CD4-positive, CD25-positive, alpha-beta regulatory T cell (primary cell): ENCODE results near the gene C2CD4B. TPM values are rescaled to one million over a fixed set of nuclear protein-coding genes. Genes with fewer than 3 reads are reported as not detected.

Experiments used
- ATAC-seq, 2 donors: fragments of 150-1000 bp; cut with Tn5 transposase; one replicate each; pipeline ENCODE4 v1.10.0; 2021; ENCODE audit warnings: low read depth in 2 of 2, moderate number of reproducible peaks in 2 of 2, moderate library complexity in 1 of 2
- DNase-seq, 3 donors: peaks; one replicate each; pipeline versions ENCODE4 v3.0.0 to v3.0.0-alpha.2; 2012 to 2022; ENCODE audit warnings: mixed read lengths in 1 of 3
- H3K27ac ChIP-seq: one replicate; pipeline ENCODE4 v1.7.0; 2013; ENCODE audit warnings: mild to moderate bottlenecking, low read length; ENCODE audit not compliant: insufficient read depth, poor library complexity, severe bottlenecking
- H3K27me3 ChIP-seq: one replicate; pipeline ENCODE4 v1.7.0; 2013; ENCODE audit warnings: low read length; ENCODE audit not compliant: control insufficient read depth, insufficient read depth
- H3K36me3 ChIP-seq: one replicate; pipeline ENCODE4 v1.7.0; 2013; ENCODE audit warnings: mild to moderate bottlenecking, low read length, moderate library complexity; ENCODE audit not compliant: control insufficient read depth, insufficient read depth
- H3K4me1 ChIP-seq: 2 replicates; pipeline ENCODE4 v1.7.0; 2013; ENCODE audit warnings: mild to moderate bottlenecking, low read length; ENCODE audit not compliant: insufficient read depth, control insufficient read depth, poor library complexity, severe bottlenecking
- H3K4me3 ChIP-seq: one replicate; pipeline ENCODE4 v1.7.0; 2013; ENCODE audit warnings: low read depth, mild to moderate bottlenecking, low read length, moderate library complexity
- H3K9me3 ChIP-seq, 2 experiments: 1 replicate in 1 of 2; 2 replicates in 1 of 2; pipeline ENCODE4 v1.7.0; 2013; ENCODE audit warnings: low read length in 2 of 2, mild to moderate bottlenecking in 1 of 2, moderate library complexity in 1 of 2; ENCODE audit not compliant: control insufficient read depth in 2 of 2
- H3K27ac Mint-ChIP-seq, 3 donors: one replicate each; pipeline ENCODE4 v1.8.0; 2020 to 2022; ENCODE audit warnings: mild to moderate bottlenecking in 3 of 3, mixed read lengths in 3 of 3, moderate library complexity in 2 of 3
- H3K27me3 Mint-ChIP-seq: one replicate; pipeline ENCODE4 v1.8.0; 2022; ENCODE audit warnings: mild to moderate bottlenecking, mixed read lengths
- H3K36me3 Mint-ChIP-seq: one replicate; pipeline ENCODE4 v1.8.0; 2020; ENCODE audit warnings: mixed read lengths
- H3K4me1 Mint-ChIP-seq, 4 donors: one replicate each; pipeline ENCODE4 v1.8.0; 2020 to 2022; ENCODE audit warnings: mixed read lengths in 4 of 4, mild to moderate bottlenecking in 1 of 4
- H3K4me3 Mint-ChIP-seq, 4 donors: one replicate each; pipeline ENCODE4 v1.8.0; 2020 to 2022; ENCODE audit warnings: mild to moderate bottlenecking in 4 of 4, mixed read lengths in 4 of 4, moderate library complexity in 3 of 4
- H3K9me3 Mint-ChIP-seq, 7 donors: one replicate each; pipeline ENCODE4 v1.8.0; 2020 to 2022; ENCODE audit warnings: mixed read lengths in 7 of 7, mild to moderate bottlenecking in 3 of 7, moderate library complexity in 2 of 7
- polyA plus RNA-seq, 4 donors: library from polyadenylated mRNA; unstranded; fragments of 300-500 nt; fragmentation: Illumina TruSeq; gene quantifications; one replicate each; pipeline ENCODE4 v1.2.3, GENCODE V29; 2021
- total RNA-seq: library from RNA; stranded (reverse); gene quantifications from one replicate; pipeline ENCODE4 v1.2.3, GENCODE V29; 2022

Gene C2CD4B
- total and polyA plus RNA-seq, 5 donors from 2014 or later: 0.74 to 0.92 TPM; not detected in 3

DNA sequence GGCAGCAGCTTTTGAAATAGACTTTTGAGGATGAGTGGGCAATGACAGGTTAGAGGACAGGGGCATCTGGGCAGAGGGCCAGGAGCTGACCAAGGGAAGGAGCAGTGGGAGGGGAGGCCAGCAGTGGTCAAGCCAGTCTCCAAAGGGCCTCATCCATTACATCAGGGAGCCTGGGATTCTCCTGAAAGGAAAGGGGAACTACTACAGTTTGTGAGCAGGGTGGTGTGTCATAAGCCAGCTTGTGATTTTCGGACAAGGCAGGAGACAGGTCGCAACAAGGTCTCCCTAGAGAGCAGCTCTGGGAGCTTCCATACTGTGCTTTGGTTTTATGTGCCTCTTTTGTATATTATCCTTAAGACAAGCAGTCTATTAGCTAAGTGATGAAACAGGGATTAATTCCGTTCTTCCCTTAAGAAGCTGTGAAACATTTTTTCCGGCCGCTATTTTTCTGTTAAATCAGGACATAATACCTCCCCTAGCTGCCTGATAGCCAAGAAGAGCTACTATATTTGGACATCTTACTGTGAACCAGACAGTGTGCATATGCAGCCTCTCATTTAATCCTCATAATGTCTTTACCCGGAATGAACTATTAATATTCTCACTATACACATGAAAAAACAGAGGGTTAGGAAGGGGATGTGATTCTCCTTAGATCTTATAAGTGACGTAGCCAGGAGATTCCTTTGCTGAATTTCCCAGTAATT lies 46.4 kb downstream of the C2CD4B start:
- peak overlapping the region; percentile 54 for H3K4me3 ChIP-seq
- H3K4me1 ChIP-seq: peaks cover 11% of the 10 kb centered on the region
- H3K4me1 Mint-ChIP-seq: peaks cover 0 to 43% (median 20%) of the 10 kb centered on the region in 4 donors
- ATAC-seq (no peak), DNase-seq (no peak)
- H3K9me3 Mint-ChIP-seq: no peaks in the 10 kb centered on the region
- H3K27ac Mint-ChIP-seq: peak overlapping the region in 2 of 3 donors; percentile 61 to 79
- no peaks in the 10 kb centered on the region for H3K9me3 ChIP-seq
- H3K27me3 ChIP-seq: no peaks in the 10 kb centered on the region
- no peaks in the 10 kb centered on the region for H3K36me3 ChIP-seq
- H3K27me3 Mint-ChIP-seq: no peaks in the 10 kb centered on the region
- H3K36me3 Mint-ChIP-seq: no peaks in the 10 kb centered on the region
- H3K4me3 Mint-ChIP-seq: no peak overlapping the region
- H3K27ac ChIP-seq: no peak overlapping the region

DNA sequence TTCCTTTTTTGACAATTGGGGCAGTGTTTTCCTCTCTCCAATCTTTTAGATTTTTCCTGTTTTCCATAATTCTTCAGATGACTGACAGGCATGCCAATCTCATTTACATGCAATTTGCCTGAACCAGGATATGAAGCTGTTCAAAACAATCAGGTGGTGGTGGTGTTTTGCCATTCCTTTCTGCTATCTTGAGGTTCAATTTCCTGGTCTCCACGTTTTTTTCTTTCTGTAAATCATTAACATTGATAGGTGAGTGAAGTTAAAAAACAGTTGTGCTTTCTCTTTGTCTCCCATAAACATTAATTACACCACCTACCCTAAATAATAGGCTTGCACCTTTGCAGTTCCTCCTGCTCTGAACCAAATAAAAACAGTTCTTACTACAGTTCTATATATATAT lies 49.2 kb downstream of the C2CD4B start:
- Histone ChIP-seq H3K4me1 (peaks cover 11% of the 10 kb centered on the region), H3K36me3 (no peaks in the 10 kb centered on the region), H3K27ac (no peak overlapping the region), H3K27me3 (peaks cover 1% of the 10 kb centered on the region), H3K4me3 (no peak overlapping the region), H3K9me3 (no peaks in the 10 kb centered on the region)
- peaks cover 6% of the 10 kb centered on the region for H3K27me3 Mint-ChIP-seq
- H3K27ac Mint-ChIP-seq: no peak overlapping the region
- DNase-seq (no peak), ATAC-seq (no peak)
- peaks cover 0 to 25% (median 9%) of the 10 kb centered on the region in 4 donors for H3K4me1 Mint-ChIP-seq
- H3K4me3 Mint-ChIP-seq: no peak overlapping the region
- H3K9me3 Mint-ChIP-seq: no peaks in the 10 kb centered on the region
- H3K36me3 Mint-ChIP-seq: no peaks in the 10 kb centered on the region

Other genes starting within 250 kb of the C2CD4B start
- gene VPS13C, start 104.8 kb downstream of the C2CD4B start, total RNA-seq: 150 TPM
- 10 to 100 TPM; 11.2 to 17.4 (median 13.8) TPM for gene VPS13C, start 104.8 kb downstream of the C2CD4B start, polyA plus RNA-seq
- 0.17 TPM for gene C2CD4A, start 98.3 kb downstream of the C2CD4B start, total RNA-seq
- gene C2CD4A, start 98.3 kb downstream of the C2CD4B start, polyA plus RNA-seq: under 1 TPM; 0.10 to 0.28 (median 0.12) TPM
- gene TLN2, start 225.3 kb upstream of the C2CD4B start, total RNA-seq: 0.42 TPM
- gene TLN2, start 225.3 kb upstream of the C2CD4B start, polyA plus RNA-seq: under 1 TPM in 1 of 4 donors, not detected in 3; 0.08 TPM